GM12872 (cell line): ENCODE measurements around the gene KRTAP2-4.
"Not testable (repeated sequence)": the region's sequence is repeated elsewhere in the genome, so short reads cannot be mapped to it uniquely, and the experiment has no call there.

Experiments used
- TF ChIP-seq, protein P1 (sequence below): IDR thresholded peaks from 3 replicates; pipeline ENCODE4 v1.5.1; 2011; ENCODE audit warnings: low read depth, mild to moderate bottlenecking, low read length, moderate library complexity; ENCODE audit not compliant: insufficient read depth

The KRTAP2-4 gene, protein sequence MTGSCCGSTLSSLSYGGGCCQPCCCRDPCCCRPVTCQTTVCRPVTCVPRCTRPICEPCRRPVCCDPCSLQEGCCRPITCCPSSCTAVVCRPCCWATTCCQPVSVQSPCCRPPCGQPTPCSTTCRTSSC

GRCh38 chr17:41065829-41066624 is at the start of gene KRTAP2-4:
Gene KRTAP2-4 (minus strand): TSS chr17:41065879. CDS start chr17:41065845, 34 bp downstream.
- TF ChIP-seq, protein P1, sequence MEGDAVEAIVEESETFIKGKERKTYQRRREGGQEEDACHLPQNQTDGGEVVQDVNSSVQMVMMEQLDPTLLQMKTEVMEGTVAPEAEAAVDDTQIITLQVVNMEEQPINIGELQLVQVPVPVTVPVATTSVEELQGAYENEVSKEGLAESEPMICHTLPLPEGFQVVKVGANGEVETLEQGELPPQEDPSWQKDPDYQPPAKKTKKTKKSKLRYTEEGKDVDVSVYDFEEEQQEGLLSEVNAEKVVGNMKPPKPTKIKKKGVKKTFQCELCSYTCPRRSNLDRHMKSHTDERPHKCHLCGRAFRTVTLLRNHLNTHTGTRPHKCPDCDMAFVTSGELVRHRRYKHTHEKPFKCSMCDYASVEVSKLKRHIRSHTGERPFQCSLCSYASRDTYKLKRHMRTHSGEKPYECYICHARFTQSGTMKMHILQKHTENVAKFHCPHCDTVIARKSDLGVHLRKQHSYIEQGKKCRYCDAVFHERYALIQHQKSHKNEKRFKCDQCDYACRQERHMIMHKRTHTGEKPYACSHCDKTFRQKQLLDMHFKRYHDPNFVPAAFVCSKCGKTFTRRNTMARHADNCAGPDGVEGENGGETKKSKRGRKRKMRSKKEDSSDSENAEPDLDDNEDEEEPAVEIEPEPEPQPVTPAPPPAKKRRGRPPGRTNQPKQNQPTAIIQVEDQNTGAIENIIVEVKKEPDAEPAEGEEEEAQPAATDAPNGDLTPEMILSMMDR = no peak

- TF ChIP-seq, protein P1 = no peak
These were observed 45.6 kb upstream of the KRTAP2-4 start for GRCh38 chr17:41111151-41111885.

- TF ChIP-seq, protein P1 = no peak
These were observed 42.3 kb upstream of the KRTAP2-4 start for GRCh38 chr17:41107941-41108450.

GRCh38 chr17:41105347-41105746 is 39.7 kb upstream of the KRTAP2-4 start, which contains the start of gene KRTAP4-9:
Gene KRTAP4-9 (plus strand): TSS chr17:41105389. CDS start chr17:41105389, 0 bp downstream.
- TF ChIP-seq, protein P1 = not testable (repeated sequence)

- TF ChIP-seq, protein P1 = no peak
These were observed 38.2 kb upstream of the KRTAP2-4 start for GRCh38 chr17:41103896-41104295.

- TF ChIP-seq, protein P1 = no peak
These were observed 36.0 kb upstream of the KRTAP2-4 start, which contains the start of gene KRTAP4-16 for GRCh38 chr17:41101586-41102259. Gene KRTAP4-16 (minus strand): TSS chr17:41102209. CDS start chr17:41102209, 0 bp downstream.
